Lower leg skin (tissue), 3 donors: ENCODE measurements around the gene TOMT.

Source experiments
- CTCF ChIP-seq, 3 donors: fragments of 450-650 bp; IDR thresholded peaks; one replicate each; pipeline ENCODE4 v1.5.1; 2016; ENCODE audit warnings: antibody characterized with exemption in 3 of 3, mild to moderate bottlenecking in 3 of 3, moderate library complexity in 2 of 3
- POLR2A ChIP-seq, 2 donors: fragments of 450-650 bp; IDR thresholded peaks; one replicate each; pipeline ENCODE4 v1.6.1; 2016 to 2017; ENCODE audit warnings: antibody characterized with exemption in 2 of 2, mild to moderate bottlenecking in 1 of 2, moderate library complexity in 1 of 2

DNA sequence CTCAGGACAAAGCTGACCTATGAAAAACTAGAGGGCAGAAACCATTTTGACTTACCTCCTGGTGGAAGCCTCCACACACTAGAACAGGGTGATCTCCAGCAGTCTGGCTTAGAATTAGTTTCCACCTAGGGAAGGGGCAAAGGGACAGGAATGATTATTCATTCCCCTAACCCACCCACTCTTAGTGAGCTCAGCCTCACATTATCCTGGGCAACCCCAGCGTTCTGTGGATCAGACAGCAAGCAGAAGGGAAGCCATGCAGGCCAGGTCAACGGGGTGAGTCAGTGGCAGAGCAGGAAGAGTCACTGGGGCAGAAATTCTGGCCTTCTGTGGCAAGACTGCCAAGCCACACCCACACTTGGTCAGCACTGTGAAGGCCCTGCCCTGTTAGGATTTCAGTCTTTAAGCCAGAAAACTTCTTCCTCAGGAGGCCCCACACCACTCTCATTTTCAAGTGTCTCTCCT lies 35.9 kb upstream of the TOMT start:
- no peak for TF ChIP-seq CTCF (IDR thresholded peaks at IDR 0.05)
- no peak for TF ChIP-seq POLR2A (IDR thresholded peaks at IDR 0.05)
